Activated naive CD4-positive, alpha-beta T cell treated with anti-CD3 and anti-CD28 coated beads for 36 hours (primary cell): ENCODE results near the gene IQCH. TPM values are rescaled to one million over a fixed set of nuclear protein-coding genes. Genes with fewer than 3 reads are reported as not detected.

Experiments used
- CTCF ChIA-PET: fragments of 350-600 bp; sonication (Branson Sonifier 250); formaldehyde crosslinking; loops from one replicate; lab custom pipeline; 2021; ENCODE audit warnings: antibody characterized with exemption; lab: Charles Lee
- DNase-seq: peaks from one replicate; pipeline ENCODE4 v3.0.0-alpha.2; 2020
- H3K27ac Mint-ChIP-seq: one replicate; pipeline ENCODE4 v1.8.0; 2021; ENCODE audit warnings: mild to moderate bottlenecking, mixed read lengths
- H3K27me3 Mint-ChIP-seq: one replicate; pipeline ENCODE4 v1.8.0; 2021; ENCODE audit warnings: low read depth, mixed read lengths
- H3K36me3 Mint-ChIP-seq: one replicate; pipeline ENCODE4 v1.8.0; 2021; ENCODE audit warnings: low read depth, mixed read lengths
- H3K4me1 Mint-ChIP-seq: one replicate; pipeline ENCODE4 v1.8.0; 2021; ENCODE audit warnings: low read depth, mixed read lengths
- H3K4me3 Mint-ChIP-seq: one replicate; pipeline ENCODE4 v1.8.0; 2021; ENCODE audit warnings: mild to moderate bottlenecking, moderate library complexity, mixed read lengths
- H3K9me3 Mint-ChIP-seq: one replicate; pipeline ENCODE4 v1.8.0; 2021; ENCODE audit warnings: mixed read lengths
- intact Hi-C: fragments of 100-400 bp; cut with micrococcal nuclease; formaldehyde crosslinking; loops from one replicate; pipeline ENCODE4 v1.15.1; 2023
- total RNA-seq, 2 experiments: library from RNA; stranded (reverse); gene quantifications; one replicate each; pipeline ENCODE4 v1.2.3, GENCODE V29; 2021

Gene IQCH
- total RNA-seq, 2 experiments from 2014 or later = 0.98 to 1.4 TPM

DNA sequence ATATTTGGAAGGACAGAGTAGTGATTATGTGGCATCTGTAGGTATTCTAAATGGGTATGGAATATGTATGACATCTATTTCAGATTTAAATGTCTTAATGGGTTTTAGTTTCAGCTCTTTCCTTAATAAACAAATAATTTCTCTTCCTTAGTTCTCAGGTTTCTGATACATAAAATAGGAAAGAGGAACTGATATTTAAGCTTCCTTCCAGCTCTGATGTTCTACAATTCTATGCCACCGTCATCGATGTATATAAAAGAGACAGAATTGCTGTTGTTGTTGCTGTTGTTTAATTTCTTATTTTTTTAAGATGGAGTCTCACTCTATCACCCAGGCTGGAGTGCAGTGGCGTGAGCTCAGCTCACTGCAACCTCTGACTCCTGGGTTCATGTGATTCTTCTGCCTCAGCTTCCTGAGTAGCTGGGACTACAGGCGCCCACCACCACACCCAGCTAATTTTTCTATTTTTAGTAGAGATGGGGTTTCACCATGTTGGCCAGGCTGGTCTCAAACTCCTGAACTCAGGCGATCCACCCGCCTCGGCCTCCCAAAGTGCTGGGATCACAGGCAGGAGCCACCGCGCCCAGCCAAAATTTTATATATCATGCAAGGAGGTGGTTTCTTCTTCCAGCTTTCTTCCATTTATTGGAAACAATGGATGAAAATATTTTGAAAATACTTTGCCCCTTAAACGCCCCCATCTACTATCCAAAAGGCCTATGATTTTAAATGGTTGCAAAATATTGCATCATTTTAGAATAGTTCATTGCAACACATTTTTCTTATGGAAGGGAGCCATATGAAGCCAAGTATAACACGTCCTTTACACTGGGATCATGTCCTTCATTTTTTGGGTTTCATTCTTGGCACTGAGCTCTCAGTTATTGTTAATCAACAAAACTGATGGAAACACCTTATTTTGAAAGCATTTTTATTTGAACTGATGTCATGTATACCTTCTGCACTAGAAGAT is 252.5 kb downstream of the IQCH start:
- Mint-ChIP-seq H3K4me3 (no peak overlapping the region), H3K9me3 (no peaks in the 10 kb centered on the region), H3K36me3 (peaks cover 8% of the 10 kb centered on the region), H3K4me1 (peaks cover 3% of the 10 kb centered on the region), H3K27ac (no peak overlapping the region), H3K27me3 (no peaks in the 10 kb centered on the region)
- no peak for DNase-seq
- intact Hi-C loops = no loop called here
- CTCF ChIA-PET = no interaction called here

DNA sequence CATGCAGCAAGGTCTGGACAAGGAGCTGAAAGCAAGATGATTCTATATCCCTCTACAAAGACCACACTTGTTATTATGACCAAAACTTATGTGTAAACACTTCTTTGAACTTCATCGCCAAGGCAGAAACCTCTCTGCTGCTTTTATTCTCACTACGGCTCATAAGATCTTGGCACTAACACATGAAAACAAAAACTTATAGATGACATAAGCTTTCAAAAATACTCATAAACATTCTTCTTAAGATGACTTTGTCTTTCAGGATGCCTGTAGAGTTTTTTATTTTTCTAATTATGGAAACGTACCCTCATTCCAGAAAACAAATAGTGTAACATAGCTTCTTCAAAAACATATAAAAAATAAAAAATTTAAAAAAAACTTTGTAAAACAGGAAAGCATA is 253.8 kb downstream of the IQCH start:
- intact Hi-C loops = no loop called here
- no peaks in the 10 kb centered on the region for H3K9me3 Mint-ChIP-seq
- DNase-seq = no peak
- H3K36me3 Mint-ChIP-seq = peaks cover 14% of the 10 kb centered on the region
- H3K27ac Mint-ChIP-seq = no peak overlapping the region
- no peak overlapping the region for H3K4me3 Mint-ChIP-seq
- no peaks in the 10 kb centered on the region for H3K27me3 Mint-ChIP-seq
- H3K4me1 Mint-ChIP-seq = peaks cover 3% of the 10 kb centered on the region
- CTCF ChIA-PET = no interaction called here

DNA sequence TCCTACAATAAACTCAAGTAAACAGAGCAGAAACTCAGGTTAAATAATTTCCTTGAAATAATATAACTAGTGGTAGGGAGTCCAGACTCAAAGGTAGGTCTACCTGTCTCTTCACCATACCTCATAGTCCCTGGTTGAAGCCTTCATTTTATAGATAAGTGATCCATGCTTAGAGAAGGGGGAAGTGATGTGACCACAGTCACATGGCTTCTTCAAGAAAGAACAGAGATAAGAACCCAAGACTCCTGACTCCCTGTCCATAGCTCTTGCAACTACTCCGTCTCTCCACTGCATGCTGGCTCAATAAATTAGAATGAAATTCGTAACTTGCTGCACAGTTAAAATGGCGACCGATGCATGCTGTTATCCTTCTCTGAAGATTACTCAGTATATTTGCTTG is 255.3 kb downstream of the IQCH start:
- intact Hi-C loops = no loop called here
- no peak overlapping the region for H3K4me3 Mint-ChIP-seq
- peaks cover 18% of the 10 kb centered on the region for H3K36me3 Mint-ChIP-seq
- H3K27me3 Mint-ChIP-seq = no peaks in the 10 kb centered on the region
- CTCF ChIA-PET = no interaction called here
- H3K4me1 Mint-ChIP-seq = peaks cover 3% of the 10 kb centered on the region
- no peak for DNase-seq
- no peak overlapping the region for H3K27ac Mint-ChIP-seq
- no peaks in the 10 kb centered on the region for H3K9me3 Mint-ChIP-seq

DNA sequence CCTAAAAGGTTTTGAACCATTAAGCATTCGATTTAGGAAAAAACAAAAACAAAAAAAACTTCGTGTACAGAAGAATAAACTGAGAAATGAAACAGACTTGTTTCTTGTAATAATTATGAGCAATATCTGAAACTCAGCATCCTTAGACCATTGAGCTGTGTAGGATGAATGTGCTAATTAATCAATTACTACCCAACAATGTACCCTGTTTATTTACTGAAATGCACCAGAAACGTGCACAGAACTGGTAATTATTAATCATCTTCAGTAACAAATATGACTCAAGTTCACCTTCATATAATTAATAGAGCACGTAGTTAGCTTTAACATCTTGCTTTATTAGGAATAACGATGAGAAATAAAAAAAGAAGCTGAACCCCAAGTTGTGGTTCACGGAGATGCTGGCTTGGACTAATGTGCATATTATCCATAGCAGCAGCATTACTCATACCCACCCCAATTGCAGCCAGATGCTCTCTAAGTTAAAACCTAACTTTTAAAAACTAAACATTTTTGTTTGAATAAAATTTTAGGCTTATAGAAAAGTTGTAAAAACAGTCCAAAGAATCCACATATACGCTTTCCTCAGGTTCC is 256.1 kb downstream of the IQCH start:
- peaks cover 22% of the 10 kb centered on the region for H3K36me3 Mint-ChIP-seq
- H3K4me3 Mint-ChIP-seq = no peak overlapping the region
- no peaks in the 10 kb centered on the region for H3K27me3 Mint-ChIP-seq
- no peak for DNase-seq
- intact Hi-C loops = no loop called here
- CTCF ChIA-PET = no interaction called here
- H3K9me3 Mint-ChIP-seq = no peaks in the 10 kb centered on the region
- peaks cover 3% of the 10 kb centered on the region for H3K4me1 Mint-ChIP-seq
- no peak overlapping the region for H3K27ac Mint-ChIP-seq

DNA sequence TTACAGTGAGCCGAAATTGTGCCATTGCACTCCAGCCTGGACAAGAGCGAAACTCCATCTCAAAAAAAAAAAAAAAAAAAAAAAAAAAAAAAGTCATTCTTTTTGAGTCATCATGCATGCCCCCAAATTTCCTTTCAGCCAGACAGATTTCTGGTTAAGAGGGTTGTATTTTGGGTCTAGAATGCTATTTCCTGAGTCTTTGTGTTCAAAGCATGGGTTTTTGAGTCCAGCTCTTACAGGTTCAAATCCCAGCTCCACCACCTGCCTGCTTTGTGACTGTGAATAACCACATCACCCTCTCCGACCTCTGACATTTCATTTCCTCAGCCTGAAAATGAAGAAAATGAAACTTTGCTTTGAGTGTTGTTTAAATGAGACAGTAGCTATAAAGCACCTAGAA is 257.0 kb downstream of the IQCH start:
- intact Hi-C loops = no loop called here
- peak; percentile 25 for DNase-seq
- no peak overlapping the region for H3K4me3 Mint-ChIP-seq
- peaks cover 22% of the 10 kb centered on the region for H3K36me3 Mint-ChIP-seq
- no peak overlapping the region for H3K27ac Mint-ChIP-seq
- H3K27me3 Mint-ChIP-seq = no peaks in the 10 kb centered on the region
- CTCF ChIA-PET = interaction anchor here (1.1 kb wide), 1 partner anchor 53 kb away, joined by 3 read pairs; no protein-coding TSS in a partner anchor
- H3K4me1 Mint-ChIP-seq = peaks cover 3% of the 10 kb centered on the region
- H3K9me3 Mint-ChIP-seq = no peaks in the 10 kb centered on the region

DNA sequence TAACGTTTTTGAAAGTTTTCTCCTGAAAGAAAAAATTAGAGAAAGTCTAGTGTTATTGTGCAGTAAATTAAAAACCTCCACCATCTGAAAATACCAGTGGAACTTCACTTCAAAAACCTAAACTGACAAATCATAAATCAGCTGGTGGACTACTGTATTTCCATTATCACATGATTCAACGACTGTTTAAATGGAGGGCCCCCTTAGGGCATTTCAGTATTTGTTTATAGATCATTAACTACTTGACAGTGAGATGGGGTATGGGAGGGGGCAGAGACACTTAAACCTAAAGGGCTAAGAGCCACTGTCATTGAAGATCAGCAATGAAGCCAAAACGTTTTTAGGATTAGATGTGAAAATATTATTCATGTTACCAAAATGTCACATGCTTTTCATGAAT is 257.6 kb downstream of the IQCH start:
- Mint-ChIP-seq H3K4me1 (peaks cover 3% of the 10 kb centered on the region), H3K27me3 (no peaks in the 10 kb centered on the region), H3K4me3 (no peak overlapping the region), H3K9me3 (no peaks in the 10 kb centered on the region), H3K27ac (no peak overlapping the region), H3K36me3 (peaks cover 24% of the 10 kb centered on the region)
- CTCF ChIA-PET = interaction anchor here (0.6 to 1.1 kb wide), 2 partner anchors 53 to 310 kb away, joined by 3 read pairs; no protein-coding TSS in a partner anchor
- DNase-seq = no peak
- intact Hi-C loops = no loop called here

DNA sequence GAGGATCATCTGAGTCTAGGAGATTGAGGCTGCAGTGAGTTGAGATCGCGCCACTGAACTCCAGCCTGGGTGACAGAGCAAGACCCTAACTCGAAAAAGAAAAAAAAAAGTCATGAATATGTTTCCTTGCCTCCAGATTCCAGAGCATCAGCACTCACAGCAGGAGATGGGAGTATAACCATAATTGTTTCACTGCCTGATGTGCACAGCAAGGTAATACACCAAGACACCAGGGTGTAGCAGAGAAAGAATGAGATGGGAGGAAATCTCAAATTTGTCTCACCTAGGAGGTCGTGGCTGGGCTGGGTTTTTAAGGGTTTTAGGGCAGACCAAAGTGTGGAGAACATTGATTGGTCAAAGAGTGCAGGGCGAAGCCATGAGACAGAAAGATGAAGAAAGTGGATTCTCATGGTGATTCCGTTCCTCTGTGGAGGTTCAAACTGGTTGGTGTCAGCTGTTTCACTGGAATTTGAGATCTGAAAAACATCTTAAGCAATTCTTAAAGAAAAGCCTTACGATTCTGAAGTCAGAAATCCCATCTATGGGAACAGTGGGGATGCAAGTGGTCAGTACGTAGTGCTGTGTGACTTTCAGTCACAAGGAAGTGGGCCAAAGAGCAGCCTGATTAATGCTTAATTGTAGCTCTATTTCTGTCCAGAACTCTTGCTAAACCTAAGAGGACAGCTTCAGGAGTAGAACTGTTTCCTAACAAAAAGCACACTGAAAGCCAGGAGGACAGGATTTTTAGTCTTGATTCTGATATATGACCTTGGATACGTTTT is 258.5 kb downstream of the IQCH start:
- Mint-ChIP-seq H3K27ac (no peak overlapping the region), H3K4me3 (no peak overlapping the region), H3K27me3 (no peaks in the 10 kb centered on the region), H3K9me3 (no peaks in the 10 kb centered on the region), H3K4me1 (peaks cover 3% of the 10 kb centered on the region), H3K36me3 (peaks cover 23% of the 10 kb centered on the region)
- no peak for DNase-seq
- CTCF ChIA-PET = no interaction called here
- intact Hi-C loops = no loop called here

DNA sequence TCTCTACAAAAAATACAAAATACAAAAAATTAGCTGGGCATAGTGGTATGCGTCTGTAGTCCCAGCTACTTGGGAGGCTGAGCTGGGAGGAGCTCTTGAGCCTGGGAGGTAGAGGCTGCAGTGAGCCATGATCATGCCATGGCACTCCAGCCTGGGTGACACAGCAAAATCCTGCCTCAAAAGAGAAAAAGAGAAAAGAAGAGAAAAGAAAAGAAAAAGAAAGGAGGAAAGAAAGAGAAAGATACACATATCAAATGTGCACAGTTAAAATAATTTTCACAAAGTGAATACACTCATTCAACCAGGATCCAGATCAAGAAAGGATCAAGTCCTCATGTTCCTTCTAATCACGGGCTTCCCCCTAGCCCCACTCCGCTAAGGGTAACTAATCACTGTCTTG is 260.5 kb downstream of the IQCH start:
- peaks cover 3% of the 10 kb centered on the region for H3K4me1 Mint-ChIP-seq
- CTCF ChIA-PET = interaction anchor here (0.9 to 1.0 kb wide), 2 partner anchors 14 to 58 kb away, joined by 3 to 5 read pairs; no protein-coding TSS in a partner anchor
- intact Hi-C loops = no loop called here
- no peaks in the 10 kb centered on the region for H3K9me3 Mint-ChIP-seq
- H3K27ac Mint-ChIP-seq = no peak overlapping the region
- DNase-seq = no peak
- no peak overlapping the region for H3K4me3 Mint-ChIP-seq
- H3K36me3 Mint-ChIP-seq = peaks cover 19% of the 10 kb centered on the region
- H3K27me3 Mint-ChIP-seq = no peaks in the 10 kb centered on the region

DNA sequence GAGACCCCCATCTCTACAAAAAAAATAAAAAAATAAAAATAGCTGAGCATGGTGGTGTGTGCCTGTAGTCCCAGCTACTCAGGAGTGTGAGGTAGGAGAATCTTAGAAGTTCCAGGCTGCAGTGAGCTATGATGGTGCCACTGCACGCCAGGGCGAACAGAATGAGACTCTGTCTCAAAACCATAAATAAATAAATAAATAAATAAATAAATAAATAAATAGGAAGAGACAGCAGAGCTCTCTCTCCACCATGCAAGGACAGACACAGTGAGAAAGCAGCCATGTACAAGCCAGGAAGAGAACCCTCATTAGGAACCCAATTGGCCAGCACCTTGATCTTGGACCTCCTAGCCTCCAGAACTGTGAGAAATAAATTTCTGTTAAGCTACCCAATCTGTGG is 261.0 kb downstream of the IQCH start:
- Mint-ChIP-seq H3K27ac (no peak overlapping the region), H3K27me3 (no peaks in the 10 kb centered on the region), H3K36me3 (peaks cover 19% of the 10 kb centered on the region), H3K4me3 (no peak overlapping the region), H3K9me3 (no peaks in the 10 kb centered on the region), H3K4me1 (peaks cover 3% of the 10 kb centered on the region)
- intact Hi-C loops = no loop called here
- DNase-seq = no peak
- CTCF ChIA-PET = interaction anchor here (0.9 to 1.0 kb wide), 2 partner anchors 14 to 59 kb away, joined by 3 to 5 read pairs; no protein-coding TSS in a partner anchor

DNA sequence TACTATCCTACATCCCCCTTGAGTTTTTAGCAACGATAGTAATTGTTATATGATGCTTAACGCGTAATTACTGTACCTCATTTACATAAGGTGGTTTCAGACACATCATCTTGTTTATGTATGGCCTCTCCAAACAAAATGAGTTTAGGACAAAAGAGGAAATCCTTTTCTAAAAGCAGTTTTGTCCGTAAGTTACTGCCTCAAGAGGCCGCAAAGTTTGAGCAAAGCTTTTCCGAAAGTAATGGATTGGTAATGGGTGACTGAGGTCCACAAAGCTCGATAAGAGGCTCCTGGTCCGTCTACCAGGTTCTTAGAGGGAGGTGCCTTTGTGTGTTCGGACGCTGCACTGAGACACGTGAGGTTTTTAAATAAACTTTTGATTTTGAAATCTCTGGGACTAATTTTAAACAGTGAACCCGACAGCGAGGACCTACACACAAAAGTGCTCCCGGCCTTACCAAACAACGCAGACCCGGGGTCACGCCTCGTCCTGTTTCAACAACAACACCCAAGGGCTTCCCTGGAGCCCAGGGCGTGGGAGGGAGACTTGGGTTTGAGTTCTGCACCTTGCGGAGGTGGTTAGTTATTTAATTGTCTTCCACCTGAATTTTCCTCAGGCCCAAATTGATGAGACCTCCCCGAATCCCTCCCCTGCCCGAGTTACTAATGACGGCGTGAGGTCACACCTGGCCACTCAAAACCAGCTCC is 265.9 kb downstream of the IQCH start:
- DNase-seq = no peak
- Mint-ChIP-seq H3K9me3 (no peaks in the 10 kb centered on the region), H3K4me1 (peaks cover 21% of the 10 kb centered on the region), H3K36me3 (peaks cover 2% of the 10 kb centered on the region), H3K4me3 (peak overlapping the region; percentile 87), H3K27me3 (no peaks in the 10 kb centered on the region), H3K27ac (peak overlapping the region; percentile 88)
- intact Hi-C loops = loop anchor here (1.0 to 5.0 kb wide), 6 partner anchors 19 to 708 kb away; partner anchors contain the start of genes CLN6 and RNU6-1
- CTCF ChIA-PET = interaction anchor here (0.7 to 1.9 kb wide), 2 partner anchors 315 to 574 kb away, joined by 3 to 4 read pairs; no protein-coding TSS in a partner anchor

DNA sequence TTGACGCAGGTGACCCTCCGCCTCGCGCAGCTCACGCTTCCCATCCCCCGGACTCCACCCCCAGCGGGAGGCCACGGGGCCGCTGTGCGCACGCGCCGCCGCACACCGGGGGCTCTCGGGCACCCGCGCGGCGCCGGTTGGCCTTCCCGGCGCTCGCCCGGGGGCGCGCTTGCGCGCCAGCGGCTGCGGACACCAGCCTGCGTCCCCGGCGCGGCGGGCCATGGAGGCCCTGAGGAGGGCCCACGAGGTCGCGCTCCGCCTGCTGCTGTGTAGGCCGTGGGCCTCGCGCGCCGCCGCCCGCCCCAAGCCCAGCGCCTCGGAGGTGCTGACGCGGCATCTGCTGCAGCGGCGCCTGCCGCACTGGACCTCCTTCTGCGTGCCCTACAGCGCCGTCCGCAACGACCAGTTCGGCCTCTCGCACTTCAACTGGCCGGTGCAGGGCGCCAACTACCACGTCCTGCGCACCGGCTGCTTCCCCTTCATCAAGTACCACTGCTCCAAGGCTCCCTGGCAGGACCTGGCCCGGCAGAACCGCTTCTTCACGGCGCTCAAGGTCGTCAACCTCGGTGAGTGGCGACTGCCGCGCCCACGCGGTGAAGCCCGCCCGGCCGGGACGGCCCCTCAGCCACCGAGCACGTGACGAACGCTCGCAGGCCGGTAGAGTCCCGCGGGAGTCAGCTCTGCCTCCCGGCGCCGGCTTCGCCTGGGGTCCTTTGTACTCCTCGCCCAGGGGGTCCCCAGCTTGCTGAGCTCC is 266.6 kb downstream of the IQCH start, which contains the start of gene C15orf61:
TSS of gene C15orf61 (plus strand) at position 103 of the 754 bp plus-strand sequence. CDS start at position 221, 118 bp downstream.
- Mint-ChIP-seq H3K9me3 (no peaks in the 10 kb centered on the region), H3K4me1 (peaks cover 23% of the 10 kb centered on the region), H3K4me3 (peak within 1 kb of the TSS; percentile 92), H3K27ac (peak within 1 kb of the TSS; percentile 95), H3K36me3 (peaks cover 4% of the 10 kb centered on the region), H3K27me3 (no peaks in the 10 kb centered on the region)
- DNase-seq = peak; percentile 89
- CTCF ChIA-PET = interaction anchor here (0.7 to 1.9 kb wide), 4 partner anchors 11 to 575 kb away, joined by 3 to 4 read pairs (median 4); partner anchors contain the start of gene MAP2K5
- intact Hi-C loops = loop anchor here (1.0 to 5.0 kb wide), 6 partner anchors 18 to 708 kb away; partner anchors contain the start of genes CLN6 and RNU6-1
